Stimulated activated effector memory CD8-positive, alpha-beta T cell treated with anti-CD3 and anti-CD28 coated beads, Interleukin-12 subunit alpha, Interleukin-12 subunit beta, amount 100 ng/mL, for 72 hours (primary cell): ENCODE data around the gene EEPD1.

Source experiments
- ATAC-seq: fragments of 150-1000 bp; cut with Tn5 transposase; 2 replicates; pipeline ENCODE4 v1.10.0; 2021
- DNase-seq, 2 donors: peaks; one replicate each; pipeline ENCODE4 v3.0.0; 2021 to 2022; ENCODE audit warnings: low spot score in 2 of 2
- H3K27ac Mint-ChIP-seq: one replicate; pipeline ENCODE4 v1.8.0; 2022; ENCODE audit warnings: mild to moderate bottlenecking, mixed read lengths
- H3K36me3 Mint-ChIP-seq: one replicate; pipeline ENCODE4 v1.8.0; 2022; ENCODE audit warnings: mild to moderate bottlenecking, mixed read lengths
- H3K4me1 Mint-ChIP-seq: one replicate; pipeline ENCODE4 v1.8.0; 2022; ENCODE audit warnings: mixed read lengths
- H3K4me3 Mint-ChIP-seq: one replicate; pipeline ENCODE4 v1.8.0; 2022; ENCODE audit warnings: mild to moderate bottlenecking, mixed read lengths
- H3K9me3 Mint-ChIP-seq: one replicate; pipeline ENCODE4 v1.8.0; 2022; ENCODE audit warnings: mixed read lengths

Gene EEPD1

DNA sequence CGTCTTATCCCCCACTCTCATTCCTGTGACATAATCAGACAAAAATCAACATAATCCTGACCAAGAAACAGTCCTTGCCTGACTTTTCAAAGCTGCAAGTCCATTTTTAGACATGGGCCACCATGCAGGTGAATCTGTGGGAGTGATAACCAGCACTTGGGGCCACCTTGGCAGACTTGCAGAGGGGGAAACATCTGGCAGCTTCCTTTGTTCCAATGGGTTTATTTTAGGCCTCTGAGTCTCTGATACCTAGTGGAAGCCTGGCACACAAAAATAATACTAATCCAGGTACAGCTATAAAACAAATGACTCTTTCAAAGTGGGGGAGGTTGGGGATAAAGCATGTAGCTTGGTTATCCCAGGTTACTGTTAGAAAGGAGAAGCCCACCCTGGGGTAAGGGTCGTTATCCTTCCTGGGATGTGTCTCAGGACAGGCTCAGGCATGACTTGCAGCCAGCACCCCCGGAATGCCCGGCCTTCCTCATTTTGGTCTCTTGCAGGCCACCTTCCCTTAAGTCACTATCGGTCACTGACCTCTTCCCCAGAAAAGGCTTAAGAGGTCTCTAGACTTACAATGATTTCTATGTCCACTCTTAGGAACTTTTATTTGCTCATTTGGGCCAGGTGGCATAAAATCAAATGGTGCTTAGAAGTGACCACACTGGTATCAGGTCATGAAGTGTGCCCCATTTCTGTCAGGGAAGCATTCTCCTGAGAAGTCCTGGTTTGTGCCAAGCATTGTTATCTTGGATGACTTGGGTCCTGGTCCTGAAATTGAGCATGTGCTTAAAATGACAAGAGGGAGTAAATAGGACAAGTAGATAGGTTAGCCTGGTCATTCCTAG is 37.6 kb downstream of the EEPD1 start:
- DNase-seq (no peak), ATAC-seq (no peak)
- no peaks in the 10 kb centered on the region for H3K36me3 Mint-ChIP-seq
- no peaks in the 10 kb centered on the region for H3K4me1 Mint-ChIP-seq
- H3K4me3 Mint-ChIP-seq, result no peak overlapping the region
- no peaks in the 10 kb centered on the region for H3K9me3 Mint-ChIP-seq
- peak overlapping the region; percentile 2 for H3K27ac Mint-ChIP-seq

DNA sequence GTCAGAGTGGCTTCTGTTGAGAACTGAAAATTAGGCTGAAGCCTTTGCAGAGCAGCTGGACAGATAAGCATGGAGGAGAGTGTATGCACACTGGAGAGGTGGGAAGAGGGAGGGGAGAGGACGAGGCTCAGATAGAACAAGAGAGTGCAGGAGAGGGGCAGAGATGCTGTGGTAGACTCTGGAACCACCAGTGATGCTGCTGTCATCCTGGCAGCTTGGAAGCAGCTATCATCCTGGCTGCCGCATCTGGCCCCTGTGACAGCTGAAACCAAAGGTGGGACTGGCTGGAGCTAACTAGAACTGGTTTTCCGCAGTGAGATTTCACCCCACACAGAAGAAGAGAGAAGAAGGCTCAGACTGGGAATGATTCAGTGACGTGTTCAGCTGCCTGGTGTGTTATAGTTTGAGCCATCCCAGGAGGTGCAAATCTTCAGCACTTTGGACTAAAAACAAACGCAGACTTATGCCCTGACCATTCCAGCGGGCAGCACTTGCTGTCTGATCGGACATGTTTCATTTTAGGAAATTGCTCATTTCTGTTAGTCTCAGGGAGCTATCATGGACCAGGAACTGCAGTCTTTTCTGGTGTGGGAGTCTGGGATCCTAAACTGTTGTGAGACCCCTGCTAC is 38.4 kb downstream of the EEPD1 start:
- Mint-ChIP-seq H3K9me3 (no peaks in the 10 kb centered on the region), H3K4me3 (no peak overlapping the region), H3K27ac (peak overlapping the region; percentile 2), H3K36me3 (no peaks in the 10 kb centered on the region), H3K4me1 (no peaks in the 10 kb centered on the region)
- DNase-seq (no peak), ATAC-seq (no peak)

DNA sequence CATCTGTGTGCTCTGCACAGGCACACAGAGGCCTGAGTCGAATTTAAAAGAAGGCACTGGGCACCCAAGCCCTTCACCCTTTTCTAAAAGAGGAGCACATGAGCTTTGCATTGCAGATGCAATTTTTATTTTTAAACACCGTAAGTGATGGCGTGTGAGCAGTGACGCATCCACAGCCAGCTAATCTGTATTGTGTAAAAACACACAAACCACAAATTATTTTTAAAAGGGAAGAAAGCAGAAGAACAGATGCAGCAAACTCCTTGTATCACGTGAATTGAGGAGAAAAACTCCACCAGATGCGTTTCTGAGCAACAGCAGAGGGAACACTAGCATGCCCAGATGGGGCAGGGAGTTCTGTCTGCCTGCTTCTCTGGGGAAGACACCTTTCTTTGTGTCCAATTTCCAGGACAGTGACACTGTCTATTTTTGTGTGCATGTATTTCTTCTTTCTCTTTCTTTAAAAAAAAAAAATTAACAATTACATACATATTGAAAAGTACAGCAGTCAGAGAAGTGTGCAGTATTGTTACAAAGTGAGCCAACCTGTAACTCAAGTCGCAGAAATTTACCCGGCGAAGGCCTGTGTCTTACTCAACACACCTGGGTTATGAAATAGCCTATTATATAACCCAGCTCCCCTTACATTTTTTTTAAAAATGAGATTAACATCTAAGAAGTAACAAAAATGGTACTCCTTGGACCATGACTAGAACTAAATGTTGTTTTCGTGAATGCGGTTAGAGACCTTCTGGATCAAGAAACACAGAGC is 39.2 kb downstream of the EEPD1 start:
- H3K4me3 Mint-ChIP-seq, result no peak overlapping the region
- no peaks in the 10 kb centered on the region for H3K9me3 Mint-ChIP-seq
- ATAC-seq (no peak), DNase-seq (no peak)
- H3K4me1 Mint-ChIP-seq, result no peaks in the 10 kb centered on the region
- H3K36me3 Mint-ChIP-seq, result no peaks in the 10 kb centered on the region
- H3K27ac Mint-ChIP-seq, result peak overlapping the region; percentile 63

DNA sequence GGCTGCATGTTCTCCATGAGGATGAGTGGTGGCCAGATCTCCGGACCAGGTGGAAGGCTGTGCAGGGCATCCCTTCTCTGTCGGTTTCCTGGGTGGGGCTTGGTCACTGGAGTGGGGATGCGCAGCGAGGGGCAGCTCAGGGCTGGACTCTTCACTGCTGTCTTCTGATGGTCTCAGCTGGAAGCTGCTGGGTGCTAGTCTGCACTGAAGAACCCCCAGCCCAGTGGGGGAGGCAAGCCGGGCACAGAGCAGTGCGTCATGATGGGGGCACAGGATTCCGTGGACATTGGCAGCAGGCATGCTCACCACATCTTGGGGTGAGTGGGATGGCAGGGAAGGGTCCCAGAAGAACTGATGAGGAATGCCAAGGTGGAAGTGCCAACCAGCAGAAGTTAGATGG is 39.8 kb downstream of the EEPD1 start:
- Mint-ChIP-seq H3K4me1 (no peaks in the 10 kb centered on the region), H3K36me3 (no peaks in the 10 kb centered on the region), H3K9me3 (no peaks in the 10 kb centered on the region), H3K4me3 (no peak overlapping the region), H3K27ac (peak overlapping the region; percentile 63)
- peak; percentile 31 for ATAC-seq
- DNase-seq, result no peak

DNA sequence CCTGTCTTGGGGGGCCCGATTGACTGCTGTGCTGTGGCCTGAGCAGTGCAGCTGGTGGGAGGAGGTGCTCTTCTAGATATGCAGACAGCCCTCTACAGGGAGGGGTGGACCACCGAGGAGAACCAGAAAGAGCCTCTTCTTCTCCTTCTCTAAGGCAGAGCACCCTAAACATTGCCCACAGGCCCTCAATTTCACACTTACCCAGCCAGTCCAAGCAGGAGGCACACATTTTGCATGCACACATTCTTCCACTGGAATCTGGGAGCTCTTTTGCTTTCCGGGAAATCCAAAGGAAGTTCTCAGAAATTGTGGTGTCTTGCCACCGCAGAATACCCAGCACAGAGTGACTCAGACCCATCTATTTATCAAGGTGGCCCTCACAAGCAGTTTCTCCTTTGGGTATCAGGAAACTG is 45.8 kb downstream of the EEPD1 start:
- H3K27ac Mint-ChIP-seq, result peak overlapping the region; percentile 22
- H3K4me3 Mint-ChIP-seq, result no peak overlapping the region
- peak; percentile 69 for ATAC-seq
- no peak for DNase-seq
- peaks cover 33% of the 10 kb centered on the region for H3K4me1 Mint-ChIP-seq
- no peaks in the 10 kb centered on the region for H3K36me3 Mint-ChIP-seq
- H3K9me3 Mint-ChIP-seq, result no peaks in the 10 kb centered on the region

DNA sequence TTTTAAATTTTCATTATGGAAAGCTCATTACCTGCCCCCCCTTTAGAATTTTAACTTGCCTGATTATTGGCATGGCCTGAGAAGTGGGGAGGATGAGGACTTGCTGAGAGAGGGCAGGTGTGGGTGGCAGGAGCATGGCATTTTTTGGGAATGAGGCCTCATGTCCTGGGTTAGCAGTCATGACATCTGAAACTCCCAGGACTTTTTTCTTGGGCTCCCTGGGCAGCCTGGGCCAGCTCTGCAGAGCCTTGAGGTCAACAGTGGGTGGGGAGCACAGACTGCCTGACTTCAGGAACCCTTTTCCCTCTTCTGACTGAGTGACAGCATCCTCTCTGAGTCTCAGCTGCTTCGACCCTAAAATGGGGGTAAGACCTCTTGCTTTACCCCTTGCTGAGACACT is 46.3 kb downstream of the EEPD1 start:
- DNase-seq (no peak), ATAC-seq (no peak)
- no peak overlapping the region for H3K4me3 Mint-ChIP-seq
- peaks cover 36% of the 10 kb centered on the region for H3K4me1 Mint-ChIP-seq
- H3K27ac Mint-ChIP-seq, result peak overlapping the region; percentile 22
- H3K36me3 Mint-ChIP-seq, result no peaks in the 10 kb centered on the region
- no peaks in the 10 kb centered on the region for H3K9me3 Mint-ChIP-seq

DNA sequence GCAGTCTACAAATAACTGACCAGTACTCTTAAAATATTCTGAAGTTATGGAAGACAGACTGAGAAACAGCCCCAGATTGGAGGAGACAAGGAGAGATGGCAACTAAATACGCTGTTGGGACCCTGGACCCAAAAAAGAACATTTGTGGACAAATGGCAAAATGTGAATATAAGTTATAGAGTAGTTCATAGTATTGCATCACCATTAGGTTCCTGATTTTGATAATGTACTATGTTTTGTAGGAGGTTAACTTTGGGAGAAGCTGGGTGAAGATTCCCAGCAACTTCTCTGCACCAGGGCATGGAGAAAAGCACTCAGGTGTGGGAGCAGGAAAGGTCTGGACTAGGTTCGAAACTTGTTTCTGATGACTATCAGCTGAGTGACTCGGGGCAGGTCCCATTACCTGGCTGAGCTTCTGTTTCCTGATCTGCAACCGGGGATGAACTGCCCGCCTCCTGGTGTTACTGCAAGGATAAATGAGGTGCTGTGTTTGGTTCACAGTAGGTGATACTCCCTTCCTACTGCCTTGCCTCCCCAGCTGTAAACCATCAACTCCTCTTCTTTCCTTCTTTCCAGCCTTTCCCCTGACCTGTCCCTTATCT is 48.2 kb downstream of the EEPD1 start:
- H3K4me1 Mint-ChIP-seq, result peaks cover 36% of the 10 kb centered on the region
- no peak overlapping the region for H3K4me3 Mint-ChIP-seq
- DNase-seq (no peak), ATAC-seq (no peak)
- no peak overlapping the region for H3K27ac Mint-ChIP-seq
- no peaks in the 10 kb centered on the region for H3K9me3 Mint-ChIP-seq
- H3K36me3 Mint-ChIP-seq, result no peaks in the 10 kb centered on the region

DNA sequence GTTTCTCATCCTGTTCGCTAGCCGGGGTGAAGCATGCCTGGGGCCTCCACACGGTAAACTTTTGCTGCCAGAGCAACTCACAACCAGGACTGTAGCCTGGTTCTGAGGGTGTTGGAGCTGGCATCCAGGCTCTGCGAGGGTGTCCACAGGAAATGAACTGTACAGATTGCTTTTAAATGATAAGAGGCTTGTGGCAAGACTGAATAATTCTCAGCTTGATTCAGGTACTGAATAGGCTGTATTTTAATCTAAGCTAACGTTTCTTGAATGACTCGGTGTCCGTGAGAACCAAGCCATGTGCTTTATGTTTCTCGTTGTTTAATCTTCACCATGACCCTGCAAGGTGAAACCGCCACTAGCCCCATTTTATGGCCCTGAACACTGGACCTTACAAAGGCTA is 49.3 kb downstream of the EEPD1 start:
- Mint-ChIP-seq H3K27ac (no peak overlapping the region), H3K4me1 (peaks cover 47% of the 10 kb centered on the region), H3K9me3 (no peaks in the 10 kb centered on the region), H3K4me3 (no peak overlapping the region), H3K36me3 (no peaks in the 10 kb centered on the region)
- DNase-seq (no peak), ATAC-seq (peak; percentile 59)

DNA sequence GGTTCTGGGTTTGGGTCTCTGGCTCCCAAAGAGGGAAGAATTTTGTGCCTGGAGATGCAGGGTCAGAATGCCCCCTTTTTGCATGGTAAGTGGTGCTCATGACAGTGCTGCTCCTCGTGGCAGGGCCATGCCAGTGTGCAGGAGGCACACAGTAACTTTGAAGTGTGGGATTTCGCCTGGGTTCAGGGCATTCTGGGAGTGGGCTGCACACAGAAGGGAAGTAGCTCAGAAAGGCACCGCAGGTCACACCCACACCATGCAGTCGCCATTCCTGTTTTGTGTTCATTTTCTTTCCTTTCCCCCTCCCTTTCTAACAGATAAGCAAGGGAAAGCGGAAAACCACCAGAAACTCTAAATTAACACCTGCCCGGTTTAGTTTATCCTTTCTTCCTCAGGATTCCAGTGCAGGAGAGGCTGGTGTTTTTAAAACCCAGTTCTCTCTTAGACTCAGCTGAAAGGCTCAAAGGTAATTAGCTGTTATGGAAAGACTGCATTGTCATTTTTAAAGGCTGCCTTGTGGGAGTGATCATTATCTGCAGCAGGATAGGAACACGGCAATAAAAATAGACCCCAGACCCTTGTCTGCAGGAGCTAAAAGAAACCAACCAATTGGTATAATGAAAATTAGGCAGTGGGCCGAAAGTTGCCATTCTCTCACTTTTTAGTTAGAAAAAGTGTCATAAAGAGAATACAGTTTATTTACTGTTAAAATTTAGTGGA is 50.2 kb downstream of the EEPD1 start:
- Mint-ChIP-seq H3K27ac (peak overlapping the region; percentile 69), H3K36me3 (no peaks in the 10 kb centered on the region), H3K4me3 (no peak overlapping the region), H3K9me3 (no peaks in the 10 kb centered on the region), H3K4me1 (peaks cover 56% of the 10 kb centered on the region)
- no peak for ATAC-seq
- no peak for DNase-seq

DNA sequence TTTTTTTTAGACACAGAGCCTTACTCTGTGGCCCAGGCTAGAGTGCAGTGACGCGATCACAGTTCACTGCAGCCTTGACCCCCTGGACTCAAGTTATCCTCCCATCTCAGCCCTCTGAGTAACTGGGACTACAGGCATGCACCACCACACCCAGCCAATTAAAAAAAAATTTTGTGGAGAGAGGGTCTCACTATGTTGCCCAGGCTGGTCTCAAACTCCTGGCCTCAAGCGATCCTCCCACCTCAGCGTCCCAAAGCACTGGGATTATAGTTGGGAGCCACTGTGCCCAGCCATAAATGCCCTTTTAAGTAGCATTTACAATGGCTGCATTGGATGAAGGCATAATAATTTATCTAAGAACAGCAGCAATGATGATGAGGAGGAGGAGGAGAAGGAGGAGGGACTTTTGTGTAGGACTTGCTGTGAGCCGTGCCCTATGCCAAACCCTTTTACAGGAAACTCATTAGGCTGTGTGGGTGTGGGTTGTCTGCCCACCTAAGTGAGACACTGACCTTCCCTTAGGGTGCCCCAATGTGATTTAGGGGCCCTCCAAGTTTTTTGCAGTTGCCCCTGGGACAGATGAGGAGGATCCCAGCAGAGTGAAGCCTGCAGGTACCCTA is 51.1 kb downstream of the EEPD1 start:
- no peak for ATAC-seq
- H3K4me3 Mint-ChIP-seq, result no peak overlapping the region
- peak overlapping the region; percentile 69 for H3K27ac Mint-ChIP-seq
- H3K4me1 Mint-ChIP-seq, result peaks cover 57% of the 10 kb centered on the region
- no peaks in the 10 kb centered on the region for H3K9me3 Mint-ChIP-seq
- no peaks in the 10 kb centered on the region for H3K36me3 Mint-ChIP-seq
- DNase-seq, result no peak

DNA sequence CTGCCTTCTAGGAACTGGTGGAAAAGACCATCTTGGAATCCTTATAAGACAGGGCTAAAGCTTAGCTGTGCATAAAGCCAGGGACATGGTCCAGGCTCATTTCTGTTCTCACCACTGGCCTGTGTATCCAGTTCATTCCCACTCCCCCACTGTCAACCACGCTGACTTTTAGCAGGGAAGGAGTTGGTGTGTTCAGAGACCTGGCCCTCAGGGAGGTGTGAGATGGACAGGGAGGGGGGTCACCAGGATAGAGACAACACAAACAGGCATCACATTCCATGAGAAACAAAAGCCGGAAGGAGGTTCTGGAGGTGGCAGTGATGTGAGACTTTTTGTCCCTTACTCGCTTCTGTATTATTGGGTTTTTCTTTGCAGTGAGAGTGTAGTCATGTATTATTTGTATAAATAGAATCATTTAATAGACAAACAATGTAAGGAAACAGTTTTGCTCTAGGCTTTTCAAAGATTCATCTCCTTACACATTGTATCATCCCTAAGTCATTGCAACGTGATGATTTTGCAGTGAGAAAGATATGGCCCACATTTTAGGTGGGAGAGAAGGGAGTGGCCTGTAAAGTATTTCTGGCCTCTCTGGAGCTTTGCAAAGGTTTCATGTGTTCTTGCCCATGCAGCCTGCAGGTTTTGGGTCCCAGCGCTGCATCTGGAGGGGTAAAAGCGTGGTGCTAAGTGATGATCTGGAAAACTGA is 52.0 kb downstream of the EEPD1 start:
- Mint-ChIP-seq H3K36me3 (no peaks in the 10 kb centered on the region), H3K4me1 (peaks cover 64% of the 10 kb centered on the region), H3K9me3 (no peaks in the 10 kb centered on the region), H3K27ac (no peak overlapping the region), H3K4me3 (no peak overlapping the region)
- DNase-seq (no peak), ATAC-seq (no peak)

DNA sequence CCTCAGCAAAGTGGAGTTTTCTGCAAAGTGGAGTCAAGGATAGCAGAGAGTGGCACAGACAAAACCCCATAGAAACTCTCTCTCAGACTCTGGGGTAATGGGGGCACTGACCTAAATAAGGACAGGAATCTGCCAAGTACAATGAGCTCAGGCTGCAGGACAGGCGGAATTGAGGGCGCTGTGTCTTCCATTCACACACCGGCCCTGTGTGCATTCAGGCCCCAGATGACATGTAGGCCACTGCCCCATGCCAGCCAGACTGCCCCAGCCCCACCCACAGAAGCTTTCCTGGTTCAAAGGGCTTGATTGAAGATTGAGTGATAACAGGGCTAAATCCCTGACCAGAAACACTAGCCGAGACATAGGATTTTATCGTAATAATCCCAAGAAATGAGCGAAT is 52.7 kb downstream of the EEPD1 start:
- Mint-ChIP-seq H3K4me1 (peaks cover 70% of the 10 kb centered on the region), H3K9me3 (no peaks in the 10 kb centered on the region), H3K27ac (no peak overlapping the region), H3K36me3 (no peaks in the 10 kb centered on the region), H3K4me3 (no peak overlapping the region)
- DNase-seq (no peak), ATAC-seq (no peak)

DNA sequence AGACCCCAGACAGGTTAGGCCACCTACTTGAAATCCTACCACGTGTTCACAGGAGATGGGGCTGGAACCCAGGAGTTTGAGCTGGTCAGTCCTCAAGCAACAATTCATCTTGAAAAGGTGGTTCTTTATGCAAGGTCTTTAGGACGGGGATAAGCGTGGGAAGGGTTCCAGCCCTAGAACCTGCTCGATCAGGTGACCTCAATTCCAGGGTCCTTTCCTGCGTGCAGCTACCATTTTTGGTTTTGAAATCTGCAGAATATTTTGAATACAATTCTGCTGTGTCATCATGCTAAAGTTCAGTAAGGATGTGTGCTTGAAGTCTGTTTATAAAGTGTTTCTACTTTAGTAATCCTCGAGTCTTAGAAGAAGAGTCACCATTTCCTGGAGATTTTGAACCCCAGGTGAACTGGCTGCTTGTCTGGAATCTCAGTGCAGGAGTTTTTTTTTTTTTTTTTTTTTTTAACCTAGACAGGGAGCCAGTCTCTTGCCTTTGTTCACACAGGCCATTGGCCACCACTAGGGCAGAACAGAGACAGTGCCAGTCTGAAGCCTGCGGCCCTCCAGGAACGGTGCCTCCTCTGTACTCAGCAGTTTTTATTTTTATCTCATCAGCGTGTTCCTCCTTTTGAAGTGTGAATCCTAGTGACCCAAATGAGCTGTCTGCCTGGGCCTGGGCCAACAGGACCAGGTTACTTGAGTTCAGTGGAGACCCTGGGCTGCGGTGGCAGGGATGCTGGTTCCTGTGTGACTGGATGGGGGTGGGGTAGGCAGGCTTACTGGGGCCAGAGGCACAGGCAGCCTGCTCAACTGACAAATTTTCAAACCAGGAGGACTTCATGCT is 54.6 kb downstream of the EEPD1 start:
- Mint-ChIP-seq H3K4me1 (peaks cover 60% of the 10 kb centered on the region), H3K4me3 (peak overlapping the region; percentile 20), H3K27ac (peak overlapping the region; percentile 83), H3K9me3 (no peaks in the 10 kb centered on the region), H3K36me3 (no peaks in the 10 kb centered on the region)
- ATAC-seq (peak; percentile 69), DNase-seq (no peak)
